ENCODE data around the gene CARD8.

Gene CARD8

DNA sequence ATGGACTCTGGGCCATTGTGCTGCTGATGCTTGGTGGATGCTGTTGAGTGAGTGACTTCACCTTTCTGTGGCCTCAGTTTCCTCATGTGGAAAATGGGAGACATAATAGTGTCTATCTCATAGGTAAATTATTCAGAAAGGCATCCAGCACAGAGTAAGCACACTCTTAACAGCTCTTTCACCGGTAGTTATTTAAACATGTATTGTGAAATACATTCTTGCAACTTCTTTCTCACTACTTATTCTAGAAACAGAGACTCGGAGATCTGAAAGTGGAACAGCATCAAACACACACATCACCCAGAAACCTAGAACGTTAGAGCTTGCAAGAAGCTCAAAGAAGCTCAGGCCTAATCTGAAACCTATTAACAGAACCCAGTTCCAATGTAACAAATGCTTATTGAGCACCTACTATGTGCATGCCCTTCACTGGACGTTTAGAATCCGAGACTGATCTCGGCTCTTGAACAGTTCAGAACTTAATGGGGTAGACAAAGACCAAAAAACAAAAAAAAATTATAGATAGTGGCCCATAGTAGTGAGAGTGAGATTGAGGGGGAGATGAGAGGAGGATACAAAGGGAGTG, 81.2 kb downstream of the CARD8 start:
- Histone ChIP-seq H2AK5ac (ENCODE audit: low read length) (no peak overlapping the region), H3K27ac (ENCODE audit: low read depth, low read length) (no peak overlapping the region), H3K18ac (ENCODE audit: low read length) (no peak overlapping the region), H4K5ac (ENCODE audit: low read length) (no peak overlapping the region), H3K4me1 (ENCODE audit: control insufficient read depth, low read depth, low read length) (no peaks in the 10 kb centered on the region), H3K4me2 (ENCODE audit: low read length) (no peak overlapping the region), H4K8ac (ENCODE audit: low read depth, low read length) (no peak overlapping the region), H3K27me3 (ENCODE audit: insufficient read depth, low read length, poor library complexity) (no peaks in the 10 kb centered on the region), H3K56ac (ENCODE audit: low read length) (no peak overlapping the region), H2BK15ac (replicated peaks; ENCODE audit: low read depth) (no peak overlapping the region), H2BK120ac (ENCODE audit: low read depth, low read length) (no peak overlapping the region), H3K9ac (ENCODE audit: low read length) (no peak overlapping the region), H3K4ac (ENCODE audit: low read depth, low read length) (no peak overlapping the region), H3K79me2 (ENCODE audit: control insufficient read depth, insufficient read depth, low read length) (peaks cover 3% of the 10 kb centered on the region), H2BK5ac (ENCODE audit: low read length) (no peak overlapping the region), H3K79me1 (ENCODE audit: low read length) (peaks cover 6% of the 10 kb centered on the region), H3K23ac (ENCODE audit: low read length) (no peak overlapping the region), H3K4me3 (ENCODE audit: low read length) (no peak overlapping the region), H3K36me3 (ENCODE audit: control insufficient read depth, insufficient read depth, low read length) (peaks cover 2% of the 10 kb centered on the region)
- no CpG with 5 or more reads among the region's 6 CpGs for WGBS (ENCODE audit: extremely low coverage, insufficient coverage, low lambda C conversion rate)
- DNase-seq = no peak

GRCh38 chr19:48171710-48172109, 84.0 kb downstream of the CARD8 start:
- no CpG with 5 or more reads among the region's 37 CpGs for WGBS (ENCODE audit: extremely low coverage, insufficient coverage, low lambda C conversion rate)
- Histone ChIP-seq H2BK15ac (replicated peaks; ENCODE audit: low read depth) (no peak overlapping the region), H4K8ac (ENCODE audit: low read depth, low read length) (no peak overlapping the region), H3K79me2 (ENCODE audit: control insufficient read depth, insufficient read depth, low read length) (peaks cover 19% of the 10 kb centered on the region), H2AK5ac (ENCODE audit: low read length) (no peak overlapping the region), H2BK120ac (ENCODE audit: low read depth, low read length) (no peak overlapping the region), H3K36me3 (ENCODE audit: control insufficient read depth, insufficient read depth, low read length) (peaks cover 2% of the 10 kb centered on the region), H3K27ac (ENCODE audit: low read depth, low read length) (no peak overlapping the region), H2BK5ac (ENCODE audit: low read length) (no peak overlapping the region), H3K4me1 (ENCODE audit: control insufficient read depth, low read depth, low read length) (no peaks in the 10 kb centered on the region), H3K4me3 (ENCODE audit: low read length) (no peak overlapping the region), H3K56ac (ENCODE audit: low read length) (peak overlapping the region; percentile 7), H3K9ac (ENCODE audit: low read length) (no peak overlapping the region), H3K18ac (ENCODE audit: low read length) (no peak overlapping the region), H3K4ac (ENCODE audit: low read depth, low read length) (no peak overlapping the region), H4K5ac (ENCODE audit: low read length) (no peak overlapping the region), H3K27me3 (ENCODE audit: insufficient read depth, low read length, poor library complexity) (no peaks in the 10 kb centered on the region), H3K4me2 (ENCODE audit: low read length) (no peak overlapping the region), H3K79me1 (ENCODE audit: low read length) (peaks cover 11% of the 10 kb centered on the region), H3K23ac (ENCODE audit: low read length) (no peak overlapping the region)
- DNase-seq = no peak

- peak overlapping the region; percentile 50 for H2AK5ac ChIP-seq (ENCODE audit: low read length)
Observed at GRCh38 chr19:48170817-48171347, 84.8 kb downstream of the CARD8 start.

GRCh38 chr19:48169939-48170803, 85.5 kb downstream of the CARD8 start, which contains the start of the genes LIG1 and ZSWIM9:
Gene LIG1, minus strand, starts transcription at chr19:48170344. Its CDS starts 4,778 bp downstream, at chr19:48165566.
Gene ZSWIM9, plus strand, starts transcription at chr19:48170680. Its CDS starts 1,123 bp downstream, at chr19:48171803.
- no CpG with 5 or more reads among the region's 82 CpGs for WGBS (ENCODE audit: extremely low coverage, insufficient coverage, low lambda C conversion rate)
- H3K56ac ChIP-seq (ENCODE audit: low read length) = peak within 1 kb of the TSS; percentile 99
- H3K23ac ChIP-seq (ENCODE audit: low read length) = no peak within 1 kb of the TSS
- peaks cover 12% of the 10 kb centered on the region for H3K79me1 ChIP-seq (ENCODE audit: low read length)
- H3K18ac ChIP-seq (ENCODE audit: low read length) = peak within 1 kb of the TSS; percentile 60
- H2AK5ac ChIP-seq (ENCODE audit: low read length) = peak within 1 kb of the TSS; percentile 50
- no peak within 1 kb of the TSS for H4K8ac ChIP-seq (ENCODE audit: low read depth, low read length)
- H3K4ac ChIP-seq (ENCODE audit: low read depth, low read length) = peak within 1 kb of the TSS; percentile 73
- H3K36me3 ChIP-seq (ENCODE audit: control insufficient read depth, insufficient read depth, low read length) = peaks cover 2% of the 10 kb centered on the region
- H3K79me2 ChIP-seq (ENCODE audit: control insufficient read depth, insufficient read depth, low read length) = peaks cover 19% of the 10 kb centered on the region
- no peak within 1 kb of the TSS for H2BK120ac ChIP-seq (ENCODE audit: low read depth, low read length)
- H2BK5ac ChIP-seq (ENCODE audit: low read length) = peak within 1 kb of the TSS; percentile 92
- peak; percentile 97 for DNase-seq
- peak within 1 kb of the TSS; percentile 88 for H3K4me3 ChIP-seq (ENCODE audit: low read length)
- H3K27me3 ChIP-seq (ENCODE audit: insufficient read depth, low read length, poor library complexity) = no peaks in the 10 kb centered on the region
- H2BK15ac ChIP-seq (replicated peaks; ENCODE audit: low read depth) = no peak within 1 kb of the TSS
- no peaks in the 10 kb centered on the region for H3K4me1 ChIP-seq (ENCODE audit: control insufficient read depth, low read depth, low read length)
- H4K5ac ChIP-seq (ENCODE audit: low read length) = peak within 1 kb of the TSS; percentile 49
- H3K27ac ChIP-seq (ENCODE audit: low read depth, low read length) = peak within 1 kb of the TSS; percentile 89
- peak within 1 kb of the TSS; percentile 96 for H3K9ac ChIP-seq (ENCODE audit: low read length)
- peak within 1 kb of the TSS; percentile 91 for H3K4me2 ChIP-seq (ENCODE audit: low read length)

More at GRCh38 chr19:48170817-48171347, 84.8 kb downstream of the CARD8 start:
- Histone ChIP-seq H3K36me3 (ENCODE audit: control insufficient read depth, insufficient read depth, low read length) (peaks cover 2% of the 10 kb centered on the region), H3K79me1 (ENCODE audit: low read length) (peaks cover 11% of the 10 kb centered on the region), H3K27ac (ENCODE audit: low read depth, low read length) (no peak overlapping the region), H3K9ac (ENCODE audit: low read length) (peak overlapping the region; percentile 96), H4K5ac (ENCODE audit: low read length) (peak overlapping the region; percentile 49), H3K4ac (ENCODE audit: low read depth, low read length) (peak overlapping the region; percentile 38), H2BK15ac (replicated peaks; ENCODE audit: low read depth) (no peak overlapping the region), H3K4me3 (ENCODE audit: low read length) (peak overlapping the region; percentile 88), H4K8ac (ENCODE audit: low read depth, low read length) (no peak overlapping the region), H3K23ac (ENCODE audit: low read length) (no peak overlapping the region), H2BK5ac (ENCODE audit: low read length) (no peak overlapping the region), H3K79me2 (ENCODE audit: control insufficient read depth, insufficient read depth, low read length) (peaks cover 19% of the 10 kb centered on the region), H3K4me2 (ENCODE audit: low read length) (peak overlapping the region; percentile 91), H3K27me3 (ENCODE audit: insufficient read depth, low read length, poor library complexity) (no peaks in the 10 kb centered on the region), H3K4me1 (ENCODE audit: control insufficient read depth, low read depth, low read length) (no peaks in the 10 kb centered on the region), H3K56ac (ENCODE audit: low read length) (peak overlapping the region; percentile 99), H2BK120ac (ENCODE audit: low read depth, low read length) (no peak overlapping the region), H3K18ac (ENCODE audit: low read length) (peak overlapping the region; percentile 20)
- DNase-seq = peak; percentile 9
- WGBS (ENCODE audit: extremely low coverage, insufficient coverage, low lambda C conversion rate) = no CpG with 5 or more reads among the region's 21 CpGs

DNA sequence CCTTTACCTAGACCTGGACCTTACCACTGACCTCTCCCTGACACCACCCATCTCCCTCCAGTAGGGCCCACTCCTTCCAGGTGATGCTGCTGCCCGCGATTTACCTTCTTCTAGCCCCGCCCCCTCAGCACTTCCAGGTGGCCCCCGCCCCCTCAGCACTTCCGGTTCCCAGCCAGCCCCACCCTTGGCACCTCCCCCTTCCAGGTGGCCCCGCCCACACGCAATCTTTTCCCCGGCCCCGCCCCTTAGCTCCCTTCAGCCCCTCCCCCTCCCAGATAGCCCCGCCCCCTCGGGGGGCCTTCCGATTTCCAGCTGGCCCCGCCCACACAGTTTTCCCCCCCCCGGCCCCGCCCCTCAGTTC, 86.2 kb downstream of the CARD8 start:
- Histone ChIP-seq H3K27me3 (ENCODE audit: insufficient read depth, low read length, poor library complexity) (no peaks in the 10 kb centered on the region), H3K4me1 (ENCODE audit: control insufficient read depth, low read depth, low read length) (no peaks in the 10 kb centered on the region), H3K27ac (ENCODE audit: low read depth, low read length) (no peak overlapping the region), H3K79me1 (ENCODE audit: low read length) (peaks cover 12% of the 10 kb centered on the region), H4K8ac (ENCODE audit: low read depth, low read length) (no peak overlapping the region), H3K9ac (ENCODE audit: low read length) (no peak overlapping the region), H3K4me2 (ENCODE audit: low read length) (peak overlapping the region; percentile 81), H3K18ac (ENCODE audit: low read length) (no peak overlapping the region), H2AK5ac (ENCODE audit: low read length) (no peak overlapping the region), H3K23ac (ENCODE audit: low read length) (no peak overlapping the region), H3K36me3 (ENCODE audit: control insufficient read depth, insufficient read depth, low read length) (peaks cover 2% of the 10 kb centered on the region), H2BK15ac (replicated peaks; ENCODE audit: low read depth) (no peak overlapping the region), H4K5ac (ENCODE audit: low read length) (no peak overlapping the region), H3K79me2 (ENCODE audit: control insufficient read depth, insufficient read depth, low read length) (peaks cover 19% of the 10 kb centered on the region), H2BK5ac (ENCODE audit: low read length) (no peak overlapping the region), H3K56ac (ENCODE audit: low read length) (peak overlapping the region; percentile 99), H3K4me3 (ENCODE audit: low read length) (no peak overlapping the region), H3K4ac (ENCODE audit: low read depth, low read length) (no peak overlapping the region), H2BK120ac (ENCODE audit: low read depth, low read length) (no peak overlapping the region)
- peak; percentile 91 for DNase-seq
- WGBS (ENCODE audit: extremely low coverage, insufficient coverage, low lambda C conversion rate) = no CpG with 5 or more reads among the region's 15 CpGs
